ENCODE measurements around the gene CPT1B.
"Not testable (repeated sequence)": the region's sequence is repeated elsewhere in the genome, so short reads cannot be mapped to it uniquely, and the experiment has no call there.

The CPT1B gene

DNA sequence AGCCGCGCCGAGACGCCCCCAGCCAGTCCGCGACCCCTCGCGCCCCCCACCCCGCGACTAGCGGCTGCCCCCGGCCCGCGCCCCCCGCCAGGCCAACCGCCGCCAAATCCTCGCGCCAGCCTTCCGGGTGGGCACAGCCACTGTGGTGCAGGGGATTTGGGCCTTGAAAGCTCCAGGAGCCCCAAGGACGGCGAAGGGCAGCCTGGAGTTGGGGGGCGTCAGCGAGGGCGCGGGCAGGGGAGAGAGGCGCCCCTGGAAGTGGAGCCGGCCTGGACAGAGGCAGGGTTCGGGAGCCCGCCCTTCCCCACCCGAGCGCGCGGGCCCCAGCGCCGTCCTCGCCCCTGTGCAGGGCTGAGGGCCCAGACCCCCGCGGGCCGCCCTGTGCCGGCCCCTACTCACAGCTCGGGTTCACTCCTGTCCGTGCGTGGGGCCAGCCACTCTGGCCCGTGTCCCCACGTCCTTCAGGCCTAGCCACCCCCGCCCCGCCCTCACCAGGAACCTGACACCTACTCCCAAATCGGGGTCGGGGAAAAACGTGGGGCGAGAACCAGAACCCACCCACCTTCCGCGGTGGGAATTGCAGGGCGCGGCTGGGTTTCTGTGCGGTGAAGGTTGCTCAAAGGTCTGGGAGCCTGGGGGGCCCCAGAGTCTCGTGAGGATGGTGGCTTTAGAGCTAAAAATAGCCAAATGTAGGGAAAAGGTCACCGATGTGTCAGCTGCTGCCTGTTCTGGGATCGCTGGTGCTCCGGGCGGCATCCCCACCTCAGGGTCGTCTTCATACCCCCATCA lies at the start of gene CPT1B:
TSS of gene CPT1B (minus strand) at position 441 of the 789 bp plus-strand sequence. CDS start 512 bp downstream, outside the sequence.
- DNase-seq: no peak

DNA sequence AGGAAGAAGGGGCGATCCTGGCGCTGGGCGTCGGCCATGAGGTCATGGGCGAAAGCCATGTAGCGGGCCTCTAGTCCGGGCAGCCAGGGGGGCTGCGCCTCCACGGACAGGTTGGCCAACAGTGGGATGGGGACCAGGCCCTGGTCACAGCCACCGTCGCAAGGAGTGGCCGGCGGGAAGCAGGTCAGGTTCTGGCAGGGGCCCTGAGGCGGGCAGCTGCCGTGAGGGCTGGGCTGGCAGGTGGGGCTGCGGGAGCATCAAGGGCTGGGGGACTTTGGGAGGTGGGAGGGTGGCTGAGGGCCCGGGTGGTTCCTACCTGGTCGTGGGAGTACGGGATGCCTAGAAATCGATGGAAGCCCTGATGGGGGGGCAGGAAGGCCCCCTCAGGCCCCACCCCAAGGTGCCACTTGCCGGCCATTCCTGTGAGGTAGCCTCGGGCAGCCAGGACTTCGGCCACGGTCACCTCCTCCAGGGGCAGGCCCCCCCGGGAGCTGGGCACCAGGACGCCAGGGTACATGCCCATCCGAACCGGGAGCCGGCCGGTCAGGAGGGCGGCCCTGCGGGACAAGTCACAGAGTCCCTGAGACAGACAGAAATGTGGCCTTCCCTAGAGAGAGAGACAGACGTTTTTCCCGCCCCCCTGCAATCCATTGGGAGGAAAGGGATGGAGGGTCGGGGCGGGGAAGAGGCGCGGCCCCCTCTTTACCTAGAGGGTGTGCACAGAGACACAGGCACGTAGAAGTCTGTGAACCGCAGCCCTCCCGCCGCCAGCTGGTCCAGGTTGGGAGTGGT lies 48.8 kb upstream of the CPT1B start:
- DNase-seq: no peak

DNA sequence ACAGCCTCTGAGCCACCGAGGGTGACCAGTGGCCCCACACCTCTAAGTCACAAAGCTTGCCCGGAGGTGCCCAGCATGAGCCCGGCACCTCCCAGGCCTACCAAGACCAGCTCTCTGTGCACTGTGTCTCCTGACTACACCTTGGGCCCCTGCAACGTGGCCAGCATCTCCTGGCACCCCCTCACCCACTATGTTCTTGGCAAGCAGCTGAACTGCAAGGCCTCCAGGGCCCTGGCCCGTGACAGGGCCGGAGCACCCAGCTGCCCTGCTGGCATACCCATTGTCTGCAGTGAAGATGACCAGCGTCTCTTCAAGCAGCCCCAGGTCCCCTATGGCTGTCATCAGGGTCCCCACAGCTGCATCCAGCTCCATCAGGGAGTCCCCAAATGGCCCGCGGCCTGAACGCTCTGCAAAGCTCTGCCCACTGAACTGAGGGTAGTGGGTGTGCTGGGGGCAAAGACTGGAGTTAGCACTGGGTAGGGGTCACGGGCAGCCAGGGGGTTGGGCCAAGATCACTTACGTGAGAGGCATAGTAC lies 48.2 kb upstream of the CPT1B start:
- DNase-seq: no peak

DNA sequence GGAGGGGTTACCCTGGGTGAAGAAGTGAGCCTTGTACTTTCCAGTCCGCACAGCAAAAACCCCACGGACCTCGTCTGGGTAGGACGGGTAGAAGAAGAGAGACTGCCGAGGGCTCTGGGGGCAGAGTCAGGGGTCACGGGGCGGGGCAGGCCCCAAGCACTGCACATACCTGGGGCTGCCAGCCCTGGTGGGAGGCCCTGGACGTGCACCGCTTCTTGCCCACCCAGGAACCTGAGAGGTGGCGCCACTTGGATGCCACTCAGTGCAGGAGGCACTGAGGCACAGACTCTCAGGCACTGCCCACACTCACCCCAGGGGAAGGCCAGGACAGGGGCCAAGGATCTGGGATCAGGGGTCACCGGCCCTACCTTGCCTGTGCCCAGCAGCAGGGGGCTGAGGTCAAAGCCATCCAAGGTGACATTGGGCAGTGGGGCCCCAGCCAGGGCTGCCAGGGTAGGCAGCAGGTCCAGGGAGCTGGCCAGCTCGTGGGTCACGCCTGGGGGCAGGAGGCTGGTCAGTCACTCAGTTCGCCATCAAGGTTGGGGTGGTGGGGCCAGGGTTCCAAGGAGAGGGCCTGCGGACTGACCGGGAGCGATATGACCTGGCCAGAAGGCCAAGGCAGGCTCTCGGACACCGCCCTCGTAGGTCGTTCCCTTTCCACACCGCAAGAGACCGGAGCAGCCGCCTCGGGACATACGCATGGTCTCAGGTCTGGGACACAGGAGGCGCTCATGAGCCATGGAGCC lies 47.5 kb upstream of the CPT1B start:
- DNase-seq: no peak

DNA sequence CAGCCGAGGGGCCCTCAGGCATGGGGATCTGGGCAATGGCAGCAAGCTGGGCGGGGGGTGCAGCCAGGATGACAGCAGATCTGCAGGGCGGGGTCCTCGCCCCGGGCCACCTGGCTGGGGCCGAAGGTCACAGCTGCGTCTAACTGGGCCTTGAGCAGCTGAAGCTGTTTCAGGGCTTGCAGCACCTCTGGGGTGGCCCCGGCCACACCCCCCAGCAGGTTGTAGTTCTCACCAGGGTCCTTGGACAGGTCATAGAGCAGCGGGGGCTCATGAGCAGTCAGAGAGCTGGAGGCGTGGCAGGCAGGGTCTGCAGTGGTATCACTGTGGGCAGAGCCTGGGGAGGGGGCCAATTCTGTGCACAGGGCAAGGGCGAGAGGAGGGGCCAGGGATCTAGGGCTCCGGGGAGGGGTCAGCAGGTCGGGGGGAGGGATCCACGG lies 46.9 kb upstream of the CPT1B start:
- no peak for DNase-seq

DNA sequence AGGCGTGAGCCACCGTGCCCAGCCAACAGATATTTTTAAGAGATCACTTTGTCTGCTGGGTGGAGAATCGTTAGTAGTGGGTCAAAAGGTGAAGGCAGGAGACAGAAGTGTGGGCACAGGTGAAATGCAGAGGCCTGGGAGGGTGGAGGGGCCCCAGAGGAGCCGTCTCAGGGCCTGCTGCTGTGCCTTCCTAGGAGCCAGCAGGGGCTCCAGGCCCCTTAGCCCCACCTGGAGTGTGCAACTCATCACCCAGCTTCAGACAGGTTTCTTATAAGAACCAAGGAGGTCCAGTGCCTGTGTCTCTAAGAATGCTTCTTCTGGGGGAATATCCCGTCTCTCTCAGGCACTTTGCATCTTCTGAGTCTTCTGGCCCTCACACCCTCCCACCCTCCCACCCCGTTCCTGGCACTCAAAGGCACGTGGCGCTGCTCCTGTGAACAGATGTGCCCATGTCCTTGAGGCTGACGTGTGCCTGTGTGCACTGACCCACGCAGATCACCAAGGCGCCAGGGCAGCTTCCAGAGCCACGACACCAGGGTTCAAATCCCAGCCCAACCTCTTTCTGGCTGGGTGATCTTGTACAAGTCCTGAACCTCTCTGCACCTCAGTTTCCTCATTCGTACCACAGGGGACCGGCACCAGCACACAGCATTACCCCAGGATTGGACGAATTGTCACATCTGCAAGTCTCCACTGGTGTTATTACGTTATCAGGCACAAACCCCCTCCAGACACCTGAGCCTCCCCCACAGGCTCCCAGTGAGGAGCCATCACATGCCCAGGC lies 46.3 kb upstream of the CPT1B start:
- no peak for DNase-seq

DNA sequence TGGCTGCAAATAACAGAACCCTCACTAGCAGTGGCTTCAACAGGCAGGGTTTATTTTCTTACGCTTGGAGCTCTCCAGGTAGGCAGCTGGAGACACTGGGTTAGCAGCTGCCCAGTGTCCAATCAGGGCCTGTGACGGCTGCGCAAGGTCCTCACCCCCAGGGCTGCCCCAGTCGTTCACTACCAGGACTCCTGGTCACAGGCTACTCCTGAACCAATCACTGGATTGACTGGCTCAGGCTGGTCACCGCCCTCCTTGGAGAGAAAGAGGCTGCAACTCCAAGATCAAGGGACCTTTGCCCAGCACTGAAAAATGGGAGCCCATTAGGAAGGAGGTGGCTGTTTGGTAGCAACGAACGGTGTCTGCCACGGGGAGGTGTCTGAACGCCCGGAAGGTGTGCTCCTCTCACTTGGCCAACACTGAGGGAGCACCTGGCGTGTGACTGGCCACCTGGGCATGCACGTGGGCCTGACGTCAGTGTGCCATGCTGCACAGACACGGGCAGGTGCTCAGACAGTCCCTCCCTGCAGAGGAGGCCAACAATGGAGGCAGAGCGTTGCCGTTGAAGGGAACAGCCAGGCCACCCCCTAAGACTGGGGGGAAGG lies 44.6 kb upstream of the CPT1B start:
- DNase-seq: no peak

DNA sequence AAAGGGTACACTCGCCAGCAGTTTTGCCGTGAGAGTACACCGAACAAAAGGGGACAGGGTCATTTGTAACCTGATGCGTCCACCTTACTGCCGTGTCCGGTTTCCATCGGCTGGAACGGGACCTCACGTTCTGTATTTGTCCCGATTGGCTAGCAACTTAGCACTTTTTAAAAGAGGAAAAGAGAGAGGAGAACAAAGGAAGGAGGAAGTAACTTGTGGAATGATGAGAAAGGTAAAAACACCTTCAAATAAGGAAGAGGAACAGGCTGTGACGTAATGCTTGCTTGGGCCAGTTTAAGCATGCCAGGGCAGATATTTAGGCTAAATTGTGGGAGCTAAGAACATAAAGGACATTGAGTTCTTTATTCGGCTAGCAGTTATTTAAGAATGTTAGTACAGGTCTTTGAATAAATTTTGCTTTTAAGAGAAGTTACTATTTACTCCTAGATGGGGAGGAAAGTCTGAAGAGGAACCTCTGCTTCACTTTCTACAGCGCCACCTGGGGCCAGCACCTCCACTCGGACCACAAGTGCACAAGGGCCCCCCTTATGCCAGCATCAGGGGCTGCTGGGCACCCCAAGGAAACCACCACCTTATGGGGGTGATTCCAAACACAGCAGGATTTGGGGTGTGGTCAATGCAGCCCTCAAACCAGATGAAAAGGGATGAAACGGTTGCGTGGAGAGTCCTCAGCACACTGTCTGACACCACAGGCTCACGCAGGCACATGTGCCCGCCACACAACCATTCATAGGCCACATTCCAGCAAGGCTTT lies 43.9 kb upstream of the CPT1B start:
- DNase-seq: peak; percentile 56

DNA sequence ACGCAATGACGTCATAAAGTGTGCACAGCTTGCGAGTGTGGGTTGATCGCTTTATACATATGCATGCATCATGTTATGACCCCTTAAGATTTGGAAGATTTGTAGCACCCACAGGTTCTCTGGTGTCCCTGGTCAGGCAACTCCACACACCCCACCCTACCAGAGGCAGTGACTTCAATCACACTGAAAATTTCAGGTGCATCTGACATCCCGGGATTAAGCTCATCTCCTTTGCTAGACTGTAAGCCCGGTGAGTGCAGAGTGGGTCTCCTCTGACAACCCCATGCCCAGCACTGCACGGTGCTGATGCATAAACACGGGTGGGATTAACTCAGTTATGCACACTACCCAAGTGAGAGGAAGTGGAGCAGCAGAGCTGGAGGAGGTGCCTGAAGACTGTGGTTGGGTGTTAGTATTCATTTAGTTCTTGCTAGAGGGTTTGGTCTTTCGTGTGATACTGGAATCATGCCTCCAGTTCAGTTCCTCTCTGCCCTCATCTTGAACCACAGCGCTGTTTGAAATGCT lies 43.2 kb upstream of the CPT1B start:
- peak; percentile 71 for DNase-seq

DNA sequence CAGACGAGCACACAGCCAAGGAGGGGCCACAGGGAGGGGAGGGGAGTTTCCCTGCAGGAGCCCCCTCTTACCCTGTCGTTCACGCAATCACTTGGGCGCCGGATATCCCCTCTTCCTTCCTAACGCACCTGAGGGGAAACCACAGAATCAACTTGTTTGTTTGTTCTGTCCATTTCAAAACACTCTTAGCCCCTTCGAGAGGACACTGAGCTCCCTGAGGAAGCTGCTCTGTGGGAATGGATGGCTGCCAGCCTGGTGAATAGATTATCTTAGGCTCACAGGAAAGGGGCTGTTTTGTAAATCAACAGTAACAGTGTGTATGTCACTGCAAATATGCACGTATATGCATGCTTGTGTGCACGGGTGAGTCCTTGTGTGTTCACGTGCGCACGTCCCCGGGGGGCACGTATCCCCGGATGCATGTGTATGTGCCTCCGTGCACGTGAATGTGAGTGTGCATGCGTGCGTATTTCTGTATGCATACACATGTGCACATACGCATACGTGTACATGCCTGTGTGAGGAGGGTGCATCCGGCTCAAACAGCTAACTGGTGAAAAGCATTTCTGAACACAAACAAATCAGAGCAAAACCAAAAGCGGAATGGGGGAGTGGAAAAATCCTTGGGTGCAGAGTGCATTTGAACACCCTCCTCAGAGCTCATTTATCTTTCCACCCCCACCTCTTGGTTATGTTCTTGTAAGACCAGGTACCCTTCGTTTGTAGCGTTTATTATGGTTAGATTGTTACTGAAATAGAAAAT lies 42.5 kb upstream of the CPT1B start:
- peak; percentile 91 for DNase-seq

DNA sequence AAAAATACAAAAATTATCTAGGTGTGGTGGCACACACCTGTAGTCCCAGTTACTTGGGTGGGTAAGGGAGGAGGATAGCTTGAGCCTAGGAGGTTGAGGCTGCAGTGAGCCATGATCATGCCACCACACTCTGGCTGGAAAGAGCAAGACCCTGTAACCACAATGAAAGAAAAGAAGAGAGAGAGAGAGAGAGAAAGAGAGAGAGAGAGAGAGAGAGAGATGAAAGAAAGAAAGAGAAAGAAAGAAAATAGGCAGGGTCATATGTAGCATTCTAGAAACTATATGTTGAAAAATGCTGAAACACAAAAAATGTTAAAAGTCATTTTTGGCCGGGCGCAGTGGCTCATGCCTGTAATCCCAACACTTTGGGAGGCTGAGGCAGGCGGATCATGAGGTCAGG lies 36.1 kb upstream of the CPT1B start:
- not testable (repeated sequence) for DNase-seq

DNA sequence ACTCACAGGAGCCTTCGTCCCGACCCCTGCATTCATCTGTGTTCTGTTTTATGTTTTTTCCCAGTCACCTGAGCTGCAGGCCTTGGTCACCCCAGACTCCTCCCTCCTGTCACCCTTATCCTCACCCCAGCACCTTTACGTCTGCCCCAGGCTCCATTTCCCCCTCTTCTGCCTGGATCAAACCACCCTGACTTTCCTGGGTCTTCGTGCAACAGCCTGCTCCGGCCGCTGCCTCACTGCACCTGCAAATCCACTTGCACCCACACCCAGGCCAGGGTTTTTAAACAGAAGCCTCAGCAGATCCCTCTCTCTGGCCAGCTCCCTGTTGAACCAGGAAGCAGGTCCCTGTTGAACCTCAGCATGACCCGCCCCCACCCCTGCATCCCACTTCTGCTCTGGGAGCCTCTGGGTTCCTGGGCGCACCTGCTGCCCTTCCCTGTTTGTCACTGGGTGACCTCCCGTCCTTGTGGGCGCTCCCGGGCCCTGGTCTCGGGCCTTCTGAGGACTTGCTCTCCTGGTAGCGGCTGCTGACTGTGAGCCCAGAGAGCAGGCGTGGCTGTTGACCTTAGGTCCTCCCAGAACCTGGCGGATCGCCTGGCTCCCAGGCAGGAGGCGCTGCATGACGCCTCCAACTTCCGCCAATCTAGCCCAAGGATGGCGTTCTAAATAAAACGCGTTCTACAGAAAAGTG lies 35.2 kb upstream of the CPT1B start:
- no peak for DNase-seq

DNA sequence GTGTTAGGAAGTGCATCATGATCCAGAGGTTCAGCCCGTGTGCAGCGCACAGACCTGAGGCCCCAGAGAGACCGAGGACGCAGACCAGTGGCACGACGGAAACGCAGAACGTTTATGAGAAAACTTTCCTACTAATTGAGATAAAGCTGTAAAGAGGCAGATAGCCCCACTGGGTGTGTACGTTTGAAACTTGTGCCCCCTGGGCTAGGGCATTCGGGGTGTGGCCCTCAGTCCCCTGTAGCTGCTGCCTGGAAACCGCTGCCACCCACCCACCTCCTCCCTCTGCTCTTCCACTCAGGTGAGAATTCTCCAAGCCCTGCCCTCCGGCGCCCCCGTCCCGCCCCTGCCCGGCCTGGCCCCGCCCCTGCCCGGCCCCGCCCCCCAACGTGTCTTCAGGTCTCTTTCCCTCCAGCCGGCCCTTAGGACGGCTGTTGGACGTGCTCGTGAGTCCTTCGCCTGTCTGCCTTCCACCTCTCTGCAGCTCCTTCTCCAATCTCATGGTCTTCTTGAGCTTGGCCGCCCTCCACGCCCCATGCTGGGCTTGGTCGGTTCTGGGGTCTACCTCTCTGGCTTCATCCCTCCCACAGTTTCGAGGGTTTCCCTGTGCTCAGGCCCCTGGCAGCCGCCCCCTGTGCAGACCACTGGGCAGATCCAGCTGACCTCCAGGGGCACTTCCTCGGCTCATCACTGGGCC lies 34.4 kb upstream of the CPT1B start:
- DNase-seq: peak; percentile 45

DNA sequence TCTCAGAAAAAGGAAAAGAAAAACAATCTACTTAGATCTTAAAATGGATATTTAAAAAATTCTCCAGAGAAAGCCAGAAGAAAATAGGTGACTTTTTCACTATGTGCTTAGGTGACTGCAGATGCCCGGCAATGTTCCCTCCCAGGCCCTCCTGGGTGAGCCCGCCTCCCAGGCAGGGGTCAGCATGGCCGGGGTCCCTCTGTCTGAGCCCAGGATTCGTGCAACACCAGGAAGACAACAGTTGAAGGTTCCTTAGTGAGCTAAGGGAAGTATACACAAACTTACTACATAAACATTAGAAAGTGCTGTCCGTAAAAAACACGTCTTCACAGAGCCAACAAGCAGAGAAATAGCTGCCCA lies 33.9 kb upstream of the CPT1B start:
- no peak for DNase-seq

DNA sequence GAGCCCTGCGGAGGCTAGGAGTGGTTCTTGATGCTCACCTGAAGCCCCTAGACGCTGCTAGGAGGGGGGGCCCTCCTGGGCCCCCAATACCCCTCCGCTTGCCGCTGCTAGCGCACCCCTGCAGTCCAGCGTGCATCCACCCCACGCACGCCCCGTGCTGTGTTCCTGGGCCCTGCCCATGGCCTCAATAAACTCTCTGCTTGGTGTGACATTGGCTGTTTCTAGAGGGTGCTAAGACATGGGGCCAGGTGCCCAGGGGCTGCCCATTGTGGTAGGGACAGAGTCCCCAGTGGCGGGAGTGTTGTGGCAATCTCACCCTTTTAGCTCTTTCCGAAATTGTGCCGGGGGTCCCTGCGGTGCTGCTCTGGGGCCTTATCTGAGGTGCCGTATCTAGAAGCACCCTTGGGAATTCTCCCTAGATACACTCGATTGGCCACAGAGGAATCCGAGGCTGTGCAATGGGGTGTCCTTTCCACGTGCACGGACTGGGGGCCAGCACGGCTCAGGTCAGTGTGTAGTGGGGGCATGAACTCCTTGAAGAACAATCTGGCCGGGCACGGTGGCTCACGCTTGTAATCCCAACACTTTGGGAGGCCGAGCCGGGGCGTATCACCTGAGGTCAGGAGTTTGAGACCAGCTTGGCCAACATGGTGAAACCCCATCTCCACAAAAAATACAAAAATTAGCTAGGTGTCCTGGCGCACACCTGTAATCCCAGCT lies 33.3 kb upstream of the CPT1B start:
- no peak for DNase-seq

DNA sequence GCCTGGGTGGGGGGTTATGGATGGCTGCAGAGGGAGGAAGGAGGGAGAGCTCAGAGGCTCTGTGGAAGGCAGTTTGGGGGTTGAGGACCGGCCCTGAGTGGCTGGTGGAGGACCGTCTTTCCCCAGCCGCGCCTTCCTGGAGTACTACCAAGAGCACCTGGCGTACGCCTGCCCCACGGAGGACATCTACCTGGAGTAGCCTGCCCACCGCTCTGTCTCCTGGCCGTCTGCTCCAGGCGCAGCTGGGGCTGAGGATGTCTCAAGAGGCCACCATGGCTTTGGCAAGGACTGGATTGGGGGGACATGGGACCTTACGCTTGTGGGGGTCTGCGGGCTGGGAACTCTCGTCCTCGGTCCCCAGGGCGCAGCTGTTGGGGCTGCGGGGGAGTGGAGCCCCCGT lies 32.4 kb upstream of the CPT1B start:
- DNase-seq: no peak

DNA sequence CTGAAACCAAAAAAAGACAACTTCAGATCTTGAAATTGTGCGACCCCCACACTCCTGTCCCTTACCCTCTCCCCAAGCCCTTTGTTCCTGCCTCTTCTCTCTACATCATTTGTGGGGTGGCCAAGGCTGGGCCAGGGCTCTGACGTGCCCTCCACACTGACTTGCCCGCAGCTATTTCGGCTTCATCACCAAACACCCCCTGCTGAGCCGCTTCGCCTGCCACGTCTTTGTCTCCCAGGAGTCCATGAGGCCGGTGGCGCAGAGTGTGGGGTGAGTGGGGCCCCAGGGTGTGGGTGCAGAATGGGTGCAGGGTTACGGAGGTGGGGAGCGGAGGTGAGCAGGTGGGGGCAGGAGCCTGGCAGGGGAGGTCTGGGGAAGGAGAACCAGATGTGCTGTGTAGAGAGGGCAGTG lies 31.8 kb upstream of the CPT1B start:
- no peak for DNase-seq

DNA sequence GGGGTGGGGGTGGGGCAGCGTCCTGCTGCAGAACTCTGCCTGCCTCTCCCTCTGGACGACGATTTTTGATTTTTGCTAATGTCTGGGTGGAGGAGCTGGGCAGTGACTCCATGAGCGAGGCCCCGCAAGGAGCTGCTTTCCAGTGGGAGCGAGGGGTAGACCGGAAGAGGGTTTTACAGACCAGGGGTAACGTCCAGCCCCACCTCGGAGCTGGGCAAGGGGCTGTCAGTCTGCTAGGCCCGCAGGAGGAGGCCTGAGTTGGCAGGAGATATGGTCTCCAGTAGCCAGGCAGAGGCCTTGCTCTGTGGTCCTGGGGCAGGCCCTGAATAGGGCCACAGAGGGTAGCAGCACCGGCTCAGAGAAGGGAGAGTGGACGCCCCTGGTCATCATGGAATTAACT lies 31.4 kb upstream of the CPT1B start:
- DNase-seq: no peak

Data from stimulated activated CD8-positive, alpha-beta memory T cell treated with anti-CD3 and anti-CD28 coated beads, Interleukin-4, amount 100 ng/mL, for 48 hours (primary cell).